ENCODE data around the gene ELOA. TPM values are rescaled to one million over a fixed set of nuclear protein-coding genes. Genes with fewer than 3 reads are reported as not detected.
A peak's percentile ranks its signal among the peaks of the same experiment; 100 is the strongest.

Gene ELOA
- 10 to 100 TPM in 1 of 2 donors, 1 to 10 TPM in 1; 9.9 to 15.9 TPM for polyA plus RNA-seq

GRCh38 chr1:23743287-23744152 lies at the start of gene ELOA:
ELOA (plus strand) TSS chr1:23743471; CDS start chr1:23743504, 33 bp downstream.
- Histone ChIP-seq H3K4me3 (ENCODE audit: low read depth in 1 of 2, low read length in 2 of 2) (peak within 1 kb of the TSS; percentile 84 to 98), H3K27me3 (ENCODE audit: control insufficient read depth in 1 of 2, insufficient read depth in 2 of 2, low read length in 2 of 2) (no peaks in the 10 kb centered on the region), H3K9me3 (ENCODE audit: control insufficient read depth in 2 of 2, insufficient read depth in 1 of 2, low read depth in 1 of 2, low read length in 1 of 2) (no peaks in the 10 kb centered on the region), H3K36me3 (ENCODE audit: control insufficient read depth in 2 of 2, insufficient read depth in 2 of 2, low read length in 1 of 2) (no peaks in the 10 kb centered on the region), H3K4me1 (ENCODE audit: control insufficient read depth in 2 of 2, insufficient read depth in 2 of 2, low read length in 1 of 2) (no peaks in the 10 kb centered on the region), H3K27ac (ENCODE audit: low read depth in 2 of 2, low read length in 1 of 2) (peak within 1 kb of the TSS; percentile 91 to 92)
- 0% methylated on average over 106 to 119 of the region's 119 CpGs for WGBS, 2 donors

GRCh38 chr1:23693599-23693998 lies 49.7 kb upstream of the ELOA start:
- 61 to 64% methylated on average over 2 of the region's 2 CpGs for WGBS, 2 donors
- Histone ChIP-seq H3K9me3 (ENCODE audit: control insufficient read depth in 2 of 2, insufficient read depth in 1 of 2, low read depth in 1 of 2, low read length in 1 of 2) (no peaks in the 10 kb centered on the region), H3K36me3 (ENCODE audit: control insufficient read depth in 2 of 2, insufficient read depth in 2 of 2, low read length in 1 of 2) (peaks cover 16 to 26% of the 10 kb centered on the region in 2 donors), H3K4me1 (ENCODE audit: control insufficient read depth in 2 of 2, insufficient read depth in 2 of 2, low read length in 1 of 2) (peaks cover 2 to 12% of the 10 kb centered on the region in 2 donors), H3K27ac (ENCODE audit: low read depth in 2 of 2, low read length in 1 of 2) (no peak overlapping the region), H3K4me3 (ENCODE audit: low read depth in 1 of 2, low read length in 2 of 2) (peak overlapping the region in 1 of 2 donors; percentile 100), H3K27me3 (ENCODE audit: control insufficient read depth in 1 of 2, insufficient read depth in 2 of 2, low read length in 2 of 2) (no peaks in the 10 kb centered on the region)

- no peaks in the 10 kb centered on the region for H3K9me3 ChIP-seq (ENCODE audit: control insufficient read depth in 2 of 2, insufficient read depth in 1 of 2, low read depth in 1 of 2, low read length in 1 of 2)
- no peaks in the 10 kb centered on the region for H3K27me3 ChIP-seq (ENCODE audit: control insufficient read depth in 1 of 2, insufficient read depth in 2 of 2, low read length in 2 of 2)
- peaks cover 16 to 26% of the 10 kb centered on the region in 2 donors for H3K36me3 ChIP-seq (ENCODE audit: control insufficient read depth in 2 of 2, insufficient read depth in 2 of 2, low read length in 1 of 2)
- peaks cover 2 to 12% of the 10 kb centered on the region in 2 donors for H3K4me1 ChIP-seq (ENCODE audit: control insufficient read depth in 2 of 2, insufficient read depth in 2 of 2, low read length in 1 of 2)
- no peak overlapping the region for H3K4me3 ChIP-seq (ENCODE audit: low read depth in 1 of 2, low read length in 2 of 2)
- no peak overlapping the region for H3K27ac ChIP-seq (ENCODE audit: low read depth in 2 of 2, low read length in 1 of 2)
- 52 to 56% methylated on average over 3 of the region's 3 CpGs for WGBS, 2 donors
These were observed 48.9 kb upstream of the ELOA start for GRCh38 chr1:23694371-23694770.

GRCh38 chr1:23695667-23696066 lies 47.6 kb upstream of the ELOA start:
- Histone ChIP-seq H3K36me3 (ENCODE audit: control insufficient read depth in 2 of 2, insufficient read depth in 2 of 2, low read length in 1 of 2) (peaks cover 21 to 32% of the 10 kb centered on the region in 2 donors), H3K4me3 (ENCODE audit: low read depth in 1 of 2, low read length in 2 of 2) (no peak overlapping the region), H3K27ac (ENCODE audit: low read depth in 2 of 2, low read length in 1 of 2) (no peak overlapping the region), H3K27me3 (ENCODE audit: control insufficient read depth in 1 of 2, insufficient read depth in 2 of 2, low read length in 2 of 2) (no peaks in the 10 kb centered on the region), H3K9me3 (ENCODE audit: control insufficient read depth in 2 of 2, insufficient read depth in 1 of 2, low read depth in 1 of 2, low read length in 1 of 2) (no peaks in the 10 kb centered on the region), H3K4me1 (ENCODE audit: control insufficient read depth in 2 of 2, insufficient read depth in 2 of 2, low read length in 1 of 2) (peaks cover 2 to 12% of the 10 kb centered on the region in 2 donors)
- WGBS, 2 donors: 94 to 98% methylated on average over 3 of the region's 3 CpGs

- H3K9me3 ChIP-seq (ENCODE audit: control insufficient read depth in 2 of 2, insufficient read depth in 1 of 2, low read depth in 1 of 2, low read length in 1 of 2): no peaks in the 10 kb centered on the region
- H3K4me3 ChIP-seq (ENCODE audit: low read depth in 1 of 2, low read length in 2 of 2): no peak overlapping the region
- peaks cover 2 to 12% of the 10 kb centered on the region in 2 donors for H3K4me1 ChIP-seq (ENCODE audit: control insufficient read depth in 2 of 2, insufficient read depth in 2 of 2, low read length in 1 of 2)
- H3K27me3 ChIP-seq (ENCODE audit: control insufficient read depth in 1 of 2, insufficient read depth in 2 of 2, low read length in 2 of 2): no peaks in the 10 kb centered on the region
- 43 to 54% methylated on average over 6 of the region's 6 CpGs for WGBS, 2 donors
- peaks cover 25 to 36% of the 10 kb centered on the region in 2 donors for H3K36me3 ChIP-seq (ENCODE audit: control insufficient read depth in 2 of 2, insufficient read depth in 2 of 2, low read length in 1 of 2)
- no peak overlapping the region for H3K27ac ChIP-seq (ENCODE audit: low read depth in 2 of 2, low read length in 1 of 2)
These were observed 46.8 kb upstream of the ELOA start for GRCh38 chr1:23696335-23696989.

DNA sequence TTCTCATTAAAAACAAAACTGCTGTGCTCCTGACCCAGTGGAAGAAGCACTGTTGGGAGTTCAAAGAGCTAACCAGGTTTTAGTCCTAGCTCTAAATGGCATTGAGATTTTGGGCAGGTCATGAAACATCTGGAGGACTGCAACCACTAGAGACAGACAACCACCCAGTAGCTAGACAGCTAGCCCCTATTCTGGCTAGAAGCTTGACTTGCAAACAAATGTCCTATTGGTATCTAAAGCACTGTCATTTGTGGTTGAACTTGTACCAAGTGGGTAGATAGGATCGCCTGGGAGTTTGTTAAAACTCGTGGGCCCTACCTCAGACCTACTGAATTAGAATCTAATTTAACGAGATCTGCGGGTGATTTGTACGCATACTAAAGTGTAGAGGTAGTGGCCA lies 44.8 kb upstream of the ELOA start:
- Histone ChIP-seq H3K27ac (ENCODE audit: low read depth in 2 of 2, low read length in 1 of 2) (no peak overlapping the region), H3K4me3 (ENCODE audit: low read depth in 1 of 2, low read length in 2 of 2) (no peak overlapping the region), H3K9me3 (ENCODE audit: control insufficient read depth in 2 of 2, insufficient read depth in 1 of 2, low read depth in 1 of 2, low read length in 1 of 2) (no peaks in the 10 kb centered on the region), H3K4me1 (ENCODE audit: control insufficient read depth in 2 of 2, insufficient read depth in 2 of 2, low read length in 1 of 2) (peaks cover 2 to 9% of the 10 kb centered on the region in 2 donors), H3K27me3 (ENCODE audit: control insufficient read depth in 1 of 2, insufficient read depth in 2 of 2, low read length in 2 of 2) (no peaks in the 10 kb centered on the region), H3K36me3 (ENCODE audit: control insufficient read depth in 2 of 2, insufficient read depth in 2 of 2, low read length in 1 of 2) (peaks cover 22 to 42% of the 10 kb centered on the region in 2 donors)
- WGBS, 2 donors: 72 to 75% methylated on average over 5 of the region's 5 CpGs

DNA sequence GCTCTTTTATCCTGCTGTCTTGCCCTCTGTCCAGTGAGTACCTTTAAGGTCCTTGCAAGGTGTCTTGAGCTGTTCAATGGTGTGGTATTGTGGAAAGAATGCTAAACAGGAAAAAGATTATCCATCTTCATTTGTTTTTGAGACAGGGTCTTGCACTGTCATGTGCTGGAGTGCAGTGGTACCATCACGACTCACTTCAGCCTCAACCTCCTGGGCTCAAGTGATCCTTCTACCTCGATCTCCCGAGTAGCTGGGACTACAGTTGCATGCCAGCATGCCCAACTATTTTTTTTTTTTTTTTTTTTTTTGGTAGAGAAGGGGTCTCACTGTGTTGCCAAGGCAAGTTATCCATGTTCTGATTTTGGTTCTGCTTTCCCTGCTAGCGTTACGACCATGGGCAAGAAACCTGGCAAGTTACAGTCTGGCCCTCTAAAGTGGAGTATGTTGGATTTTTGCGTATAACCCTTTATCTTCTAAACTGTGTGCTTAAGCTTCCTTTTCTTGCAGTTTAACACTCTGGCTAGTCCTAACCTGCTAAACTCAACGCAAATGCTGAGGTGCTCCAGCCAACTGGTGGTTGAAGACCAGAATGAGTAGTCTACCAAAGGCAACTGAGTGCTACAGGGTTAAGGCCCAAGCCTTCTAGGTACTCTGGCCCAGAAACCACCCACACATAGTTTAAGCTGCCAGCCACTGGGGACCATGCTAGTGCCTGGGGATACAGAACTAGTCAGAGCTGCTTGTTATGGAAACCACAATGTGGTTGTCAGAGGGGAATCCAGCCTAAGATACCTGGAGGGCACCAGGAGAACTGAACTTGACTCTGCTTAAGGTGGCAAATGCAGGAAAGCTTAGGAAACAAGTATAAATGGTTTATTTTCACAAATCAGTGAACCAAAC lies 43.7 kb upstream of the ELOA start:
- Histone ChIP-seq H3K4me3 (ENCODE audit: low read depth in 1 of 2, low read length in 2 of 2) (no peak overlapping the region), H3K27me3 (ENCODE audit: control insufficient read depth in 1 of 2, insufficient read depth in 2 of 2, low read length in 2 of 2) (no peaks in the 10 kb centered on the region), H3K4me1 (ENCODE audit: control insufficient read depth in 2 of 2, insufficient read depth in 2 of 2, low read length in 1 of 2) (peaks cover 2 to 7% of the 10 kb centered on the region in 2 donors), H3K27ac (ENCODE audit: low read depth in 2 of 2, low read length in 1 of 2) (no peak overlapping the region), H3K9me3 (ENCODE audit: control insufficient read depth in 2 of 2, insufficient read depth in 1 of 2, low read depth in 1 of 2, low read length in 1 of 2) (no peaks in the 10 kb centered on the region), H3K36me3 (ENCODE audit: control insufficient read depth in 2 of 2, insufficient read depth in 2 of 2, low read length in 1 of 2) (peaks cover 20 to 36% of the 10 kb centered on the region in 2 donors)
- 59 to 81% methylated on average over 7 of the region's 7 CpGs for WGBS, 2 donors

DNA sequence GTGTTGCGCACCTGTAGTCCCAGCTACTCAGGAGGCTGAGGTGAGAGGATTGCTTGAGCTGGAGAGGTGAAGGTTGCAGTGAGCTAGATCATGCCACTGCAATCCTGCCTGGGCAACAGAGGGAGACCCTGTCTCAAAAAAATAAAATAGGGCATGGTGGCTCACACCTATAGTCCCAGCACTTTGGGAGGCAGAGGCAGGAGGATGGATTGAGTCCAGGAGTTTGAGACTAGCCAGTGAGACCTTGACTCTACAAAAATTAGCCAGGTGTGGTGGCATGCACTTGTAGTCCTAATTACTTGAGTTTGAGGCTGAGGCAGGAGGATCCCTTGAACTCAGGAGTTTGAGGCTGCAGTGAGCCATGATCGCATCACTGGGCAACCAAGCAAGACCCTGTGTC lies 42.0 kb upstream of the ELOA start:
- H3K27me3 ChIP-seq (ENCODE audit: control insufficient read depth in 1 of 2, insufficient read depth in 2 of 2, low read length in 2 of 2): no peaks in the 10 kb centered on the region
- peaks cover 13 to 24% of the 10 kb centered on the region in 2 donors for H3K36me3 ChIP-seq (ENCODE audit: control insufficient read depth in 2 of 2, insufficient read depth in 2 of 2, low read length in 1 of 2)
- H3K4me1 ChIP-seq (ENCODE audit: control insufficient read depth in 2 of 2, insufficient read depth in 2 of 2, low read length in 1 of 2): no peaks in the 10 kb centered on the region
- no peaks in the 10 kb centered on the region for H3K9me3 ChIP-seq (ENCODE audit: control insufficient read depth in 2 of 2, insufficient read depth in 1 of 2, low read depth in 1 of 2, low read length in 1 of 2)
- H3K4me3 ChIP-seq (ENCODE audit: low read depth in 1 of 2, low read length in 2 of 2): no peak overlapping the region
- WGBS, 2 donors: 94 to 95% methylated on average over 2 of the region's 2 CpGs
- no peak overlapping the region for H3K27ac ChIP-seq (ENCODE audit: low read depth in 2 of 2, low read length in 1 of 2)

GRCh38 chr1:23701996-23702395 lies 41.3 kb upstream of the ELOA start:
- 81 to 82% methylated on average over 5 of the region's 5 CpGs for WGBS, 2 donors
- no peaks in the 10 kb centered on the region for H3K27me3 ChIP-seq (ENCODE audit: control insufficient read depth in 1 of 2, insufficient read depth in 2 of 2, low read length in 2 of 2)
- H3K9me3 ChIP-seq (ENCODE audit: control insufficient read depth in 2 of 2, insufficient read depth in 1 of 2, low read depth in 1 of 2, low read length in 1 of 2): no peaks in the 10 kb centered on the region
- no peak overlapping the region for H3K4me3 ChIP-seq (ENCODE audit: low read depth in 1 of 2, low read length in 2 of 2)
- H3K4me1 ChIP-seq (ENCODE audit: control insufficient read depth in 2 of 2, insufficient read depth in 2 of 2, low read length in 1 of 2): no peaks in the 10 kb centered on the region
- H3K36me3 ChIP-seq (ENCODE audit: control insufficient read depth in 2 of 2, insufficient read depth in 2 of 2, low read length in 1 of 2): peaks cover 10 to 20% of the 10 kb centered on the region in 2 donors
- no peak overlapping the region for H3K27ac ChIP-seq (ENCODE audit: low read depth in 2 of 2, low read length in 1 of 2)
